HUES6 (cell line): Measurements from ENCODE around the gene FRMD3.

ENCODE experiments used
- H3K27ac ChIP-seq: 2 replicates; pipeline ENCODE4 v1.7.0; 2013; ENCODE audit warnings: low read depth, mild to moderate bottlenecking, low read length, inconsistent platforms
- H3K27me3 ChIP-seq: 2 replicates; pipeline ENCODE4 v1.6.1; 2013; ENCODE audit warnings: low read length; ENCODE audit not compliant: control insufficient read depth, insufficient read depth
- H3K36me3 ChIP-seq: 2 replicates; pipeline ENCODE4 v1.6.1; 2013; ENCODE audit warnings: low read length; ENCODE audit not compliant: control insufficient read depth, insufficient read depth
- H3K4me1 ChIP-seq: 2 replicates; pipeline ENCODE4 v1.6.1; 2013; ENCODE audit warnings: low read length; ENCODE audit not compliant: control insufficient read depth, insufficient read depth
- H3K4me3 ChIP-seq: 2 replicates; pipeline ENCODE4 v1.5.1; 2013; ENCODE audit warnings: low read depth, low read length
- H3K9ac ChIP-seq: one replicate; pipeline ENCODE4 v1.6.1; 2013; ENCODE audit warnings: mild to moderate bottlenecking, low read length
- H3K9me3 ChIP-seq: 2 replicates; pipeline ENCODE4 v1.6.1; 2013; ENCODE audit warnings: low read depth, low read length; ENCODE audit not compliant: control insufficient read depth, insufficient read depth

FRMD3 gene

GRCh38 chr9:83473488-83473971 is 64.7 kb downstream of the FRMD3 start:
- no peaks in the 10 kb centered on the region; the same call in 1 of the 2 replicates for H3K4me1 ChIP-seq
- H3K9me3 ChIP-seq = no peaks in the 10 kb centered on the region
- no peak overlapping the region for H3K4me3 ChIP-seq
- H3K27ac ChIP-seq = no peak overlapping the region
- no peak overlapping the region for H3K9ac ChIP-seq
- H3K27me3 ChIP-seq = no peaks in the 10 kb centered on the region
- no peaks in the 10 kb centered on the region for H3K36me3 ChIP-seq

GRCh38 chr9:83472764-83473163 is 65.4 kb downstream of the FRMD3 start:
- Histone ChIP-seq H3K27me3 (no peaks in the 10 kb centered on the region), H3K9ac (no peak overlapping the region), H3K27ac (no peak overlapping the region), H3K36me3 (no peaks in the 10 kb centered on the region), H3K4me1 (no peaks in the 10 kb centered on the region; the same call in 1 of the 2 replicates), H3K4me3 (no peak overlapping the region), H3K9me3 (no peaks in the 10 kb centered on the region)

GRCh38 chr9:83472221-83472665 is 66.0 kb downstream of the FRMD3 start:
- no peaks in the 10 kb centered on the region for H3K36me3 ChIP-seq
- H3K27ac ChIP-seq = no peak overlapping the region
- no peak overlapping the region for H3K9ac ChIP-seq
- H3K9me3 ChIP-seq = no peaks in the 10 kb centered on the region
- no peak overlapping the region for H3K4me3 ChIP-seq
- no peaks in the 10 kb centered on the region for H3K27me3 ChIP-seq
- peaks cover 4% of the 10 kb centered on the region; the same call in 1 of the 2 replicates for H3K4me1 ChIP-seq

GRCh38 chr9:83471241-83471640 is 67.0 kb downstream of the FRMD3 start:
- Histone ChIP-seq H3K36me3 (no peaks in the 10 kb centered on the region), H3K27ac (no peak overlapping the region), H3K9me3 (no peaks in the 10 kb centered on the region), H3K4me1 (peaks cover 13% of the 10 kb centered on the region; the same call in 1 of the 2 replicates), H3K4me3 (no peak overlapping the region), H3K27me3 (no peaks in the 10 kb centered on the region), H3K9ac (no peak overlapping the region)

- no peaks in the 10 kb centered on the region for H3K9me3 ChIP-seq
- H3K27ac ChIP-seq = no peak overlapping the region
- no peak overlapping the region for H3K9ac ChIP-seq
- peaks cover 18% of the 10 kb centered on the region; the same call in 1 of the 2 replicates for H3K4me1 ChIP-seq
- no peak overlapping the region for H3K4me3 ChIP-seq
- no peaks in the 10 kb centered on the region for H3K36me3 ChIP-seq
- no peaks in the 10 kb centered on the region for H3K27me3 ChIP-seq
Measured at GRCh38 chr9:83469722-83470121, 68.5 kb downstream of the FRMD3 start.

- Histone ChIP-seq H3K9me3 (no peaks in the 10 kb centered on the region), H3K36me3 (no peaks in the 10 kb centered on the region), H3K4me3 (no peak overlapping the region), H3K4me1 (peaks cover 18% of the 10 kb centered on the region; the same call in 1 of the 2 replicates), H3K9ac (no peak overlapping the region), H3K27ac (no peak overlapping the region), H3K27me3 (no peaks in the 10 kb centered on the region)
Measured at GRCh38 chr9:83468821-83469220, 69.4 kb downstream of the FRMD3 start.

GRCh38 chr9:83466877-83467276 is 71.3 kb downstream of the FRMD3 start:
- no peaks in the 10 kb centered on the region for H3K36me3 ChIP-seq
- H3K27me3 ChIP-seq = no peaks in the 10 kb centered on the region
- no peaks in the 10 kb centered on the region for H3K9me3 ChIP-seq
- no peak overlapping the region for H3K9ac ChIP-seq
- peaks cover 18% of the 10 kb centered on the region; the same call in 1 of the 2 replicates for H3K4me1 ChIP-seq
- H3K27ac ChIP-seq = no peak overlapping the region
- no peak overlapping the region for H3K4me3 ChIP-seq

GRCh38 chr9:83466351-83466750 is 71.8 kb downstream of the FRMD3 start:
- H3K9me3 ChIP-seq = no peaks in the 10 kb centered on the region
- no peak overlapping the region for H3K27ac ChIP-seq
- no peak overlapping the region for H3K9ac ChIP-seq
- H3K4me3 ChIP-seq = no peak overlapping the region
- peaks cover 18% of the 10 kb centered on the region; the same call in 1 of the 2 replicates for H3K4me1 ChIP-seq
- H3K36me3 ChIP-seq = no peaks in the 10 kb centered on the region
- H3K27me3 ChIP-seq = no peaks in the 10 kb centered on the region

- no peak overlapping the region for H3K4me3 ChIP-seq
- no peaks in the 10 kb centered on the region for H3K4me1 ChIP-seq
- H3K36me3 ChIP-seq = no peaks in the 10 kb centered on the region
- H3K27ac ChIP-seq = no peak overlapping the region
- no peaks in the 10 kb centered on the region for H3K27me3 ChIP-seq
- H3K9me3 ChIP-seq = peaks cover 4% of the 10 kb centered on the region; the same call in 1 of the 2 replicates
- no peak overlapping the region for H3K9ac ChIP-seq
Measured at GRCh38 chr9:83459830-83460229, 78.4 kb downstream of the FRMD3 start.

GRCh38 chr9:83458530-83458929 is 79.7 kb downstream of the FRMD3 start:
- Histone ChIP-seq H3K4me3 (no peak overlapping the region), H3K9me3 (peaks cover 4% of the 10 kb centered on the region; the same call in 1 of the 2 replicates), H3K9ac (no peak overlapping the region), H3K27me3 (no peaks in the 10 kb centered on the region), H3K4me1 (no peaks in the 10 kb centered on the region), H3K36me3 (no peaks in the 10 kb centered on the region), H3K27ac (no peak overlapping the region)

GRCh38 chr9:83457005-83457404 is 81.2 kb downstream of the FRMD3 start:
- no peak overlapping the region for H3K9ac ChIP-seq
- no peaks in the 10 kb centered on the region for H3K4me1 ChIP-seq
- no peaks in the 10 kb centered on the region for H3K27me3 ChIP-seq
- no peak overlapping the region for H3K27ac ChIP-seq
- H3K4me3 ChIP-seq = no peak overlapping the region
- H3K36me3 ChIP-seq = no peaks in the 10 kb centered on the region
- peaks cover 4% of the 10 kb centered on the region; the same call in 1 of the 2 replicates for H3K9me3 ChIP-seq
